Measurements from ENCODE around the gene KRT5. TPM values are rescaled to one million over a fixed set of nuclear protein-coding genes. Genes with fewer than 3 reads are reported as not detected.

The KRT5 gene
- total RNA-seq, 4 donors from 2014 or later: 4.6 to 452 (median 18.6) TPM

- peaks cover 0 to 11% (median 0%) of the 10 kb centered on the region in 3 donors for H3K4me1 ChIP-seq
- no peak overlapping the region for H3K27ac ChIP-seq
- no peak overlapping the region for H3K4me3 ChIP-seq
- TF ChIP-seq CTCF (IDR thresholded peaks at IDR 0.05) (no peak), EP300 (IDR thresholded peaks at IDR 0.05) (no peak), POLR2AphosphoS5 (IDR thresholded peaks at IDR 0.05) (no peak), POLR2A (IDR thresholded peaks at IDR 0.05) (no peak)
- H3K9me3 ChIP-seq: no peaks in the 10 kb centered on the region
- peaks cover 4% of the 10 kb centered on the region for H3K27me3 ChIP-seq
- no peaks in the 10 kb centered on the region for H3K36me3 ChIP-seq
- 100% methylated on average over 2 of the region's 7 CpGs; no CpG with 5 or more reads in 1 of the 2 donors for WGBS, 2 donors (ENCODE audit: low coverage in 1 of 2)
- ATAC-seq: no peak
These were observed 20.3 kb upstream of the KRT5 start for GRCh38 chr12:52540531-52540930.

DNA sequence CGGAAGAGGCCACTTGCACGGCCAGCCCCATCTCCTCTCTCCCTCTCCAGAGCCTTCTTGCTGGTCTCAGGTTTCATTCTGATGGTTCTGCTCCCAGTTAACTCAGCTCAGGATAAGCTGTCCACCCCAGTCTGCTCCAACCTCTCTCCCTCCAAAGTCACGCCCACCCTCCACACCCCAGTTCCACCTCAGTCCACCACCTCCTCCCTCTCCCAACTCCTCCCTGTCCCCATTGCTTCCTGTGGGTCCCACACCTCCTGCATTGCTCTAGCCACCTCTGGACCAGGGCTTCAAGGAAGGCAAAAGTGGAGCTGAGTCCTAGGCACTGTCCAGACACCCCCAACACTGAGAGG is 19.6 kb upstream of the KRT5 start:
- Histone ChIP-seq H3K36me3 (no peaks in the 10 kb centered on the region), H3K4me1 (peaks cover 0 to 11% (median 0%) of the 10 kb centered on the region in 3 donors), H3K27ac (no peak overlapping the region), H3K9me3 (no peaks in the 10 kb centered on the region), H3K27me3 (peaks cover 4% of the 10 kb centered on the region), H3K4me3 (no peak overlapping the region)
- TF ChIP-seq POLR2A (IDR thresholded peaks at IDR 0.05): no peak
- TF ChIP-seq POLR2AphosphoS5 (IDR thresholded peaks at IDR 0.05): no peak
- TF ChIP-seq CTCF (IDR thresholded peaks at IDR 0.05): no peak
- no peak for TF ChIP-seq EP300 (IDR thresholded peaks at IDR 0.05)
- WGBS, 2 donors (ENCODE audit: low coverage in 1 of 2): 94 to 100% methylated on average over 2 of the region's 3 CpGs
- ATAC-seq: no peak

GRCh38 chr12:52539083-52539820 is 19.1 kb upstream of the KRT5 start:
- 47 to 55% methylated on average over 5 of the region's 5 CpGs for WGBS, 2 donors (ENCODE audit: low coverage in 1 of 2)
- Histone ChIP-seq H3K36me3 (no peaks in the 10 kb centered on the region), H3K27ac (no peak overlapping the region), H3K27me3 (peaks cover 4% of the 10 kb centered on the region), H3K4me1 (peaks cover 0 to 11% (median 0%) of the 10 kb centered on the region in 3 donors), H3K9me3 (no peaks in the 10 kb centered on the region), H3K4me3 (no peak overlapping the region)
- ATAC-seq: peak; percentile 25
- no peak for TF ChIP-seq POLR2AphosphoS5 (IDR thresholded peaks at IDR 0.05)
- TF ChIP-seq CTCF (IDR thresholded peaks at IDR 0.05): no peak
- TF ChIP-seq POLR2A (IDR thresholded peaks at IDR 0.05): no peak
- TF ChIP-seq EP300 (IDR thresholded peaks at IDR 0.05): no peak

- Histone ChIP-seq H3K9me3 (no peaks in the 10 kb centered on the region), H3K4me1 (peaks cover 0 to 11% (median 0%) of the 10 kb centered on the region in 3 donors), H3K27ac (no peak overlapping the region), H3K36me3 (no peaks in the 10 kb centered on the region), H3K4me3 (no peak overlapping the region), H3K27me3 (no peaks in the 10 kb centered on the region)
- 86% methylated on average over 2 of the region's 3 CpGs; no CpG with 5 or more reads in 1 of the 2 donors for WGBS, 2 donors (ENCODE audit: low coverage in 1 of 2)
- TF ChIP-seq EP300 (IDR thresholded peaks at IDR 0.05) (no peak), POLR2A (IDR thresholded peaks at IDR 0.05) (no peak), CTCF (IDR thresholded peaks at IDR 0.05) (no peak)
- ATAC-seq: no peak
These were observed 16.9 kb upstream of the KRT5 start for GRCh38 chr12:52537101-52537500.

DNA sequence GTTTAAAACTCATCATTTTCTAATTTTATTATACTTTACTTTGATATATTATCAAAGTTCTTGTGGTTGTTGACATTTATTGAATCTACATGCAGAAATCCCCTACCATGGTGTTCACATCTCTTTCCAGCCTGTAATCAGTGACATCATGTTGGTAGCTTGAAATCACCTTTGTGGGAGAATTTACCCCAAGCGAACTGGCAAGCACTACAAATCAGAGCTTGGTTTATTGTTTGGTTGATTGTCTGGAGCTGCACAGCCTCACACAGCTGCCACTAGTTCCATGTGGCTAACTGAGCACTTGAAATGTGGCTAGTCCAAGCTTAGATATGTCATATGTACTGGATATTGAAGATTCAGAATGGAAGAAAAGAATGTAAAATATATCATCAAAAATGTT is 15.4 kb upstream of the KRT5 start:
- Histone ChIP-seq H3K36me3 (no peaks in the 10 kb centered on the region), H3K9me3 (no peaks in the 10 kb centered on the region), H3K4me3 (no peak overlapping the region), H3K4me1 (peaks cover 0 to 11% (median 0%) of the 10 kb centered on the region in 3 donors), H3K27me3 (no peaks in the 10 kb centered on the region), H3K27ac (no peak overlapping the region)
- no peak for TF ChIP-seq POLR2AphosphoS5 (IDR thresholded peaks at IDR 0.05)
- WGBS, 2 donors (ENCODE audit: low coverage in 1 of 2): 20 to 40% methylated on average over 1 of the region's 1 CpG
- no peak for ATAC-seq
